GM18526 (cell line): ENCODE measurements around the gene OPN3.

Experiments used
- POLR2A ChIP-seq: IDR thresholded peaks from 3 replicates; pipeline ENCODE4 v1.6.1; 2011; ENCODE audit not compliant: insufficient read length; ENCODE audit errors: extremely low read depth

OPN3 gene

GRCh38 chr1:241652012-241652411, 11.8 kb upstream of the OPN3 start, which contains the start of gene WDR64:
Gene WDR64, plus strand, starts transcription at chr1:241652281. Its CDS starts 204 bp downstream, at chr1:241652485.
- TF ChIP-seq POLR2A: no peak

GRCh38 chr1:241648159-241648558, 8.0 kb upstream of the OPN3 start:
- TF ChIP-seq POLR2A: no peak

GRCh38 chr1:241647658-241648057, 7.5 kb upstream of the OPN3 start:
- TF ChIP-seq POLR2A: no peak

GRCh38 chr1:241646201-241646600, 6.0 kb upstream of the OPN3 start:
- no peak for TF ChIP-seq POLR2A

GRCh38 chr1:241645199-241645598, 5.0 kb upstream of the OPN3 start:
- no peak for TF ChIP-seq POLR2A

GRCh38 chr1:241644259-241644658, 4.1 kb upstream of the OPN3 start:
- TF ChIP-seq POLR2A: no peak

GRCh38 chr1:241642593-241642944, 2.4 kb upstream of the OPN3 start:
- TF ChIP-seq POLR2A: no peak

- TF ChIP-seq POLR2A: no peak
These were observed 1.8 kb upstream of the OPN3 start for GRCh38 chr1:241641773-241642592.

- TF ChIP-seq POLR2A: no peak
These were observed 876 bp upstream of the OPN3 start for GRCh38 chr1:241640867-241641622.

GRCh38 chr1:241639623-241640148, 483 bp downstream of the OPN3 start:
- no peak for TF ChIP-seq POLR2A

GRCh38 chr1:241638909-241639622, 1.1 kb downstream of the OPN3 start:
- TF ChIP-seq POLR2A: no peak

GRCh38 chr1:241638099-241638682, 2.0 kb downstream of the OPN3 start:
- no peak for TF ChIP-seq POLR2A

- TF ChIP-seq POLR2A: no peak
These were observed 2.6 kb downstream of the OPN3 start for GRCh38 chr1:241637604-241638003.

- TF ChIP-seq POLR2A: no peak
These were observed 3.1 kb downstream of the OPN3 start for GRCh38 chr1:241637046-241637590.

- TF ChIP-seq POLR2A: no peak
These were observed 3.9 kb downstream of the OPN3 start for GRCh38 chr1:241636291-241636690.
